Stimulated activated CD4-positive, alpha-beta T cell treated with anti-CD3 and anti-CD28 coated beads, Interleukin-2, amount 100 ng/mL, for 24 hours (primary cell): Measurements from ENCODE around the gene ICA1.
"Not testable (repeated sequence)": the region's sequence is repeated elsewhere in the genome, so short reads cannot be mapped to it uniquely, and the experiment has no call there.

ENCODE experiments used
- DNase-seq, 2 donors: peaks; one replicate each; pipeline ENCODE4 v3.0.0-alpha.2; 2020

The ICA1 gene

GRCh38 chr7:8089036-8089780 is 172.8 kb downstream of the ICA1 start:
- no peak for DNase-seq

- no peak for DNase-seq
Observed at GRCh38 chr7:8086239-8086638, 175.7 kb downstream of the ICA1 start.

GRCh38 chr7:8085420-8085819 is 176.5 kb downstream of the ICA1 start:
- DNase-seq, result no peak

GRCh38 chr7:8084836-8085235 is 177.1 kb downstream of the ICA1 start:
- DNase-seq, result no peak

GRCh38 chr7:8082762-8083161 is 179.2 kb downstream of the ICA1 start:
- no peak for DNase-seq

GRCh38 chr7:8078418-8078817 is 183.5 kb downstream of the ICA1 start:
- DNase-seq, result no peak

- no peak for DNase-seq
Observed at GRCh38 chr7:8070451-8071180, 191.4 kb downstream of the ICA1 start.

- no peak for DNase-seq
Observed at GRCh38 chr7:8068892-8069686, 192.9 kb downstream of the ICA1 start.

GRCh38 chr7:8065356-8065813 is 196.6 kb downstream of the ICA1 start:
- no peak for DNase-seq

- no peak for DNase-seq
Observed at GRCh38 chr7:8064828-8065227, 197.1 kb downstream of the ICA1 start.

GRCh38 chr7:8063706-8064297 is 198.2 kb downstream of the ICA1 start:
- no peak for DNase-seq

GRCh38 chr7:8063300-8063699 is 198.7 kb downstream of the ICA1 start:
- not testable (repeated sequence) for DNase-seq
